ENCODE measurements around the gene SSB. TPM values are rescaled to one million over a fixed set of nuclear protein-coding genes. Genes with fewer than 3 reads are reported as not detected.
A peak's percentile ranks its signal among the peaks of the same experiment; 100 is the strongest.

The SSB gene
- total and polyA plus RNA-seq, 2 of the 13 experiments (the other 11 are each of a cell fraction or from before 2014, with no cell fraction given): 109 to 208 TPM

GRCh38 chr2:169775765-169776164 is 22.9 kb upstream of the SSB start:
- H3K4me2 ChIP-seq (ENCODE audit: low read depth, low read length): no peak overlapping the region
- FAIRE-seq (no peak), ATAC-seq (no peak), DNase-seq (ENCODE audit: low spot score) (no peak)
- no peaks in the 10 kb centered on the region for H4K20me1 ChIP-seq (ENCODE audit: insufficient read depth, low read length)
- no TSS peak for BruUV-seq (replicated peaks)
- peak overlapping the region; percentile 64 for H2AFZ ChIP-seq (ENCODE audit: low read length)
- peaks cover 35% of the 10 kb centered on the region for H3K4me1 ChIP-seq (ENCODE audit: insufficient read depth, low read length)
- intact Hi-C loops (cut with micrococcal nuclease; ENCODE audit: unreplicated experiment): no loop called here
- 67% methylated on average over 2 of the region's 2 CpGs for WGBS (ENCODE audit: low lambda C conversion rate)
- no peaks in the 10 kb centered on the region for H3K27me3 ChIP-seq (ENCODE audit: control insufficient read depth in 1 of 2, insufficient read depth in 2 of 2, low read length in 2 of 2)
- in situ Hi-C loops (cut with HindIII; ENCODE audit: extremely low pct_ligation_motif_present, low pct_unique_long_range_greater_than_20kb): loop anchor here (5.0 kb wide), 1 partner anchor 328 kb away; no protein-coding TSS in a partner anchor
- ChIA-PET POLR2A (no interaction called here), CTCF (ENCODE audit: low intra/inter-chr PET ratio, low total read pairs) (no interaction called here)
- H3K27ac ChIP-seq (ENCODE audit: extremely low read length, insufficient read depth, low read length): no peak overlapping the region
- no peaks in the 10 kb centered on the region for H3K79me2 ChIP-seq (ENCODE audit: insufficient read depth, low read length)
- H3K36me3 ChIP-seq (replicated peaks in 1 of 2; ENCODE audit: control insufficient read depth in 1 of 2, insufficient read depth in 2 of 2, low read length in 2 of 2): no peaks in the 10 kb centered on the region
- H3K4me3 ChIP-seq (replicated peaks in 1 of 3; ENCODE audit: insufficient read depth in 1 of 3, low read depth in 2 of 3, low read length in 3 of 3): no peak overlapping the region
- H3K9me3 ChIP-seq (ENCODE audit: low read length): no peaks in the 10 kb centered on the region
- TF ChIP-seq ZNF251 (CRISPR knock-in tag; IDR thresholded peaks at IDR 0.05) (no peak), HNF4G (IDR thresholded peaks at IDR 0.05; ENCODE audit: borderline replicate concordance, low read depth, low read length) (no peak), HNF4G (CRISPR knock-in tag; IDR thresholded peaks at IDR 0.05; ENCODE audit: borderline replicate concordance, low read depth) (no peak), MXI1 (IDR thresholded peaks at IDR 0.05; ENCODE audit: borderline replicate concordance, low read depth, low read length) (no peak), SMAD3 (CRISPR knock-in tag; IDR thresholded peaks at IDR 0.05) (no peak), MEIS1 (CRISPR knock-in tag; IDR thresholded peaks at IDR 0.05; ENCODE audit: borderline replicate concordance) (no peak), ZNF30 (CRISPR knock-in tag; IDR thresholded peaks at IDR 0.05) (no peak)
- TF ChIP-seq, protein P1, sequence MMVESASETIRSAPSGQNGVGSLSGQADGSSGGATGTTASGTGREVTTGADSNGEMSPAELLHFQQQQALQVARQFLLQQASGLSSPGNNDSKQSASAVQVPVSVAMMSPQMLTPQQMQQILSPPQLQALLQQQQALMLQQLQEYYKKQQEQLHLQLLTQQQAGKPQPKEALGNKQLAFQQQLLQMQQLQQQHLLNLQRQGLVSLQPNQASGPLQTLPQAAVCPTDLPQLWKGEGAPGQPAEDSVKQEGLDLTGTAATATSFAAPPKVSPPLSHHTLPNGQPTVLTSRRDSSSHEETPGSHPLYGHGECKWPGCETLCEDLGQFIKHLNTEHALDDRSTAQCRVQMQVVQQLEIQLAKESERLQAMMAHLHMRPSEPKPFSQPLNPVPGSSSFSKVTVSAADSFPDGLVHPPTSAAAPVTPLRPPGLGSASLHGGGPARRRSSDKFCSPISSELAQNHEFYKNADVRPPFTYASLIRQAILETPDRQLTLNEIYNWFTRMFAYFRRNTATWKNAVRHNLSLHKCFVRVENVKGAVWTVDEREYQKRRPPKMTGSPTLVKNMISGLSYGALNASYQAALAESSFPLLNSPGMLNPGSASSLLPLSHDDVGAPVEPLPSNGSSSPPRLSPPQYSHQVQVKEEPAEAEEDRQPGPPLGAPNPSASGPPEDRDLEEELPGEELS (CRISPR knock-in tag; IDR thresholded peaks at IDR 0.05): no peak
- TF ChIP-seq, protein P2, sequence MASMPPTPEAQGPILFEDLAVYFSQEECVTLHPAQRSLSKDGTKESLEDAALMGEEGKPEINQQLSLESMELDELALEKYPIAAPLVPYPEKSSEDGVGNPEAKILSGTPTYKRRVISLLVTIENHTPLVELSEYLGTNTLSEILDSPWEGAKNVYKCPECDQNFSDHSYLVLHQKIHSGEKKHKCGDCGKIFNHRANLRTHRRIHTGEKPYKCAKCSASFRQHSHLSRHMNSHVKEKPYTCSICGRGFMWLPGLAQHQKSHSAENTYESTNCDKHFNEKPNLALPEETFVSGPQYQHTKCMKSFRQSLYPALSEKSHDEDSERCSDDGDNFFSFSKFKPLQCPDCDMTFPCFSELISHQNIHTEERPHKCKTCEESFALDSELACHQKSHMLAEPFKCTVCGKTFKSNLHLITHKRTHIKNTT (CRISPR knock-in tag; IDR thresholded peaks at IDR 0.05): no peak
- H3K9ac ChIP-seq (ENCODE audit: insufficient read depth, low read depth, low read length): no peak overlapping the region

Measured in HepG2 (cell line).